DND-41 (cell line): ENCODE measurements around the gene NCOR2.

Experiments
- ATAC-seq: fragments of 200-7000 bp; cut with Tn5 transposase; 3 replicates; pipeline ENCODE4 v1.9.1; 2021; ENCODE audit warnings: low read depth; ENCODE audit not compliant: insufficient read depth
- DNase-seq: peaks from one replicate; pipeline ENCODE4 v3.0.0-alpha.2; 2020
- H2AFZ ChIP-seq: 2 replicates; pipeline ENCODE4 v1.6.0; 2012; ENCODE audit warnings: low read depth, low read length
- H3K27ac ChIP-seq: 2 replicates; pipeline ENCODE4 v1.5.1; 2012; ENCODE audit warnings: low read length, inconsistent platforms
- H3K27me3 ChIP-seq: fragments of 200-600 bp; sonication (generic); 2 replicates; pipeline ENCODE4 v1.6.0; 2012; ENCODE audit warnings: low read length, mild to moderate bottlenecking, inconsistent platforms; ENCODE audit not compliant: insufficient read depth, poor library complexity
- H3K36me3 ChIP-seq: 2 replicates; pipeline ENCODE4 v1.5.1; 2012; ENCODE audit warnings: low read length, inconsistent platforms; ENCODE audit not compliant: insufficient read depth
- H3K4me1 ChIP-seq: 2 replicates; pipeline ENCODE4 v1.5.1; 2012; ENCODE audit warnings: mild to moderate bottlenecking, low read length; ENCODE audit not compliant: insufficient read depth
- H3K4me2 ChIP-seq: 2 replicates; pipeline ENCODE4 v1.6.0; 2012; ENCODE audit warnings: mild to moderate bottlenecking, moderate library complexity, low read length, inconsistent platforms; ENCODE audit not compliant: insufficient read depth
- H3K4me3 ChIP-seq, 2 experiments: fragments of 200-600 bp in 1 of 2; shearing (Covaris generic) in 1 of 2; 2 replicates each; pipeline ENCODE4 v1.5.1; 2012 to 2016; ENCODE audit warnings: inconsistent platforms in 2 of 2, low read length in 2 of 2, mild to moderate bottlenecking in 2 of 2, low read depth in 1 of 2, moderate library complexity in 1 of 2
- H3K79me2 ChIP-seq: 2 replicates; pipeline ENCODE4 v1.6.0; 2012; ENCODE audit warnings: low read length, inconsistent platforms; ENCODE audit not compliant: insufficient read depth
- H3K9ac ChIP-seq: 2 replicates; pipeline ENCODE4 v1.6.0; 2012; ENCODE audit warnings: low read depth, mild to moderate bottlenecking, inconsistent platforms, low read length, moderate library complexity
- H3K9me3 ChIP-seq: 2 replicates; pipeline ENCODE4 v1.5.1; 2012; ENCODE audit warnings: low read length, moderate library complexity, mild to moderate bottlenecking, inconsistent platforms; ENCODE audit not compliant: insufficient read depth, severe bottlenecking
- H4K20me1 ChIP-seq: 2 replicates; pipeline ENCODE4 v1.6.0; 2012; ENCODE audit warnings: low read length; ENCODE audit not compliant: insufficient read depth
- EZH2 ChIP-seq: IDR thresholded peaks from 3 replicates; pipeline ENCODE4 v1.6.1; 2012; ENCODE audit warnings: borderline replicate concordance, low read depth, mild to moderate bottlenecking, moderate library complexity, low read length, inconsistent platforms; ENCODE audit not compliant: severe bottlenecking
- TF ChIP-seq, protein P1 (sequence below): IDR thresholded peaks from 2 replicates; pipeline ENCODE4 v1.5.1; 2012; ENCODE audit warnings: borderline replicate concordance, low read length, moderate library complexity, mild to moderate bottlenecking; ENCODE audit not compliant: poor library complexity, severe bottlenecking; ENCODE audit errors: extremely low read depth

Gene NCOR2

DNA sequence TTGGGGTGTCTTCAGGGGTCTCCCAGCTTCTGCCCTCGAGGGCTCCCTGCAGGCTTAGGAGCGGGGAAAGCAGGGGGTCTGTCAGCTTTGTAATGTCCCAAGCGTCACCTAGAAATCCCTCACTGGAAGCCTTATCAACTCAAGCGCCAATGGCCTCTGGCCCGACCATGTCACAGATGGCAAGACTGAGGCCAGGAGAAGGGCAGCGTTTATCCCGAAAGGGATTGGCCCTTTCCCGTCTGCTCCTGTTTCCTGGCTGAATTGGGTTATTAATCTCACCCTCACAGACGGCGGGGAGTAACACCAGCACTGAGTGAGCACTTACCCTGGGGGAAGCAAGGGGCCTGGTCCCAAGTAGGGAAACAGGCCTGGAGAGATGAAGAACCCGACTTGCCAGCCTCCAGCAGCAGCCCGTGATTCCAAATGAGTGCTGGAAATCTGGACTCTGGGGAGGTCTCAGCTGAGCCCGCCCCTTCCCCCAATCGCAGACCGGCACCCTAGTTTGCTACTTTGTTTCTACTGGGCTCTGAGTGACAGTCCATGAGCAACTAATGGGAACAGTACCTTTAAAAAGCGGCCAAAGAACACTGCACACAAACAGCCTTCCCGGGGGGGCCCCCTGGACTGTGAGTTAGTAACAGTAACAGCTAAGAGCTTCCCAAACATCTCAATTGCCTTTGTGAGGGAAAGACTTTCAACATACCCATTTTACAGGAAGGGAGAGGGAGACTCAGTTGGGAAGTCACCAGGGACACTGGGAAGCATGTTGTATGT lies 2.1 kb upstream of the NCOR2 start:
- no peak overlapping the region for H3K9ac ChIP-seq
- peaks cover 20% of the 10 kb centered on the region for H4K20me1 ChIP-seq

DNA sequence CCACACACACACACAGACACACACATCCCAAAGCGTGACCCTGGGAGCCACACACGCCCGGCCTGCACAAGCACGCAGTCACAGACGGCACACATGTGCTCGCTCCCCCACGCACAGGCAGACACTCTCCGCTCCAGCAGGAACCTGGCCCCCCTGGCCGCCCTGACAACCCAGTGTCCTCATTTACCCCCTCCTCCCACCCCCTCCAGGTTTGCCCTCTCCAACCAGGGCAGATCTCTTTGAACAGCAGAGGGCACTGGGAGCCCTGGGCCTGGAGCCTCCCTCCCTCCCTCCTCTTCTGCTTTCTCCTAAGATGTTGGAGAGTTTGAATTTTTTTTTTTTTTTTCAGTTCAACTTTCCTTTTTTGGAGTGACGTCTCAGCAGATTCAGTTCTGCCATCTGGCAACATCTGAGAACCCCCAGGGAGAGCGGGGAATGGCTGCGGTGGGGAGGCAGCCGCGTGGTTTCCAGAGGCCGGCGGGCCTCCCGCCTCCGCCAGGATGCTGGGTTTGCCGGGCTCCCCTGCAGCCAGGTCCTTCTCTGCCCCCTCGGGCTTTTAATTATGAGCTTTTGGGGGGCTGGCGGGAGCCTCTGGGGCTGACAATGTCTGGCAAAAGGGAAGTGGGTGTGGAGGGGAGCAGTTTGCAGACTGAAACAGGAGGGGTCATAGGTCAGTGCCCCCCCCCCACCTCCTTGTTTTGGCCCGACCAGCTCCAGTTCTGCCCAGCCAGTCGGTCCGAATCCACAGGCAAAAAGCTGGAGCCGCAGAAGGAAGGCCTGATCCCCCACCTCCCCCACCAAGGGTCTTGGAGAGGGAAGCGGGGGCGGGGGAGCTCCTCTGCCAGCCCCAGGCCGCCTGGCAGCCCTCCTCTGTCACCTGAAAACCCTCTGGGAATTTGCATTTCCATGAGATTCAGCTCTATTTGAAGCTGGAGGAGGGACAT lies 1.3 kb upstream of the NCOR2 start:
- ATAC-seq (peak; percentile 63), DNase-seq (peak; percentile 91)
- TF ChIP-seq, protein P1, sequence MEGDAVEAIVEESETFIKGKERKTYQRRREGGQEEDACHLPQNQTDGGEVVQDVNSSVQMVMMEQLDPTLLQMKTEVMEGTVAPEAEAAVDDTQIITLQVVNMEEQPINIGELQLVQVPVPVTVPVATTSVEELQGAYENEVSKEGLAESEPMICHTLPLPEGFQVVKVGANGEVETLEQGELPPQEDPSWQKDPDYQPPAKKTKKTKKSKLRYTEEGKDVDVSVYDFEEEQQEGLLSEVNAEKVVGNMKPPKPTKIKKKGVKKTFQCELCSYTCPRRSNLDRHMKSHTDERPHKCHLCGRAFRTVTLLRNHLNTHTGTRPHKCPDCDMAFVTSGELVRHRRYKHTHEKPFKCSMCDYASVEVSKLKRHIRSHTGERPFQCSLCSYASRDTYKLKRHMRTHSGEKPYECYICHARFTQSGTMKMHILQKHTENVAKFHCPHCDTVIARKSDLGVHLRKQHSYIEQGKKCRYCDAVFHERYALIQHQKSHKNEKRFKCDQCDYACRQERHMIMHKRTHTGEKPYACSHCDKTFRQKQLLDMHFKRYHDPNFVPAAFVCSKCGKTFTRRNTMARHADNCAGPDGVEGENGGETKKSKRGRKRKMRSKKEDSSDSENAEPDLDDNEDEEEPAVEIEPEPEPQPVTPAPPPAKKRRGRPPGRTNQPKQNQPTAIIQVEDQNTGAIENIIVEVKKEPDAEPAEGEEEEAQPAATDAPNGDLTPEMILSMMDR: peak; percentile 74
- TF ChIP-seq EZH2: no peak
- Histone ChIP-seq H4K20me1 (peaks cover 27% of the 10 kb centered on the region), H3K9me3 (no peaks in the 10 kb centered on the region), H3K79me2 (peaks cover 35% of the 10 kb centered on the region), H3K27me3 (no peaks in the 10 kb centered on the region), H3K4me1 (peaks cover 35% of the 10 kb centered on the region), H2AFZ (0 out of 2 replicates have a peak overlapping the region, but pooled peaks have one; percentile 85), H3K4me3 (peak overlapping the region in 1 of 2 experiments; percentile 58; a peak in 2 of 4 replicates), H3K36me3 (no peaks in the 10 kb centered on the region; the same call in 1 of the 2 replicates), H3K4me2 (peak overlapping the region; percentile 82), H3K9ac (peak overlapping the region; percentile 79), H3K27ac (peak overlapping the region; percentile 87)

More for the DNA sequence above, 2.1 kb upstream of the NCOR2 start:
- Histone ChIP-seq H3K27me3 (no peaks in the 10 kb centered on the region), H3K79me2 (peaks cover 28% of the 10 kb centered on the region), H3K36me3 (no peaks in the 10 kb centered on the region; the same call in 1 of the 2 replicates), H3K9me3 (no peaks in the 10 kb centered on the region), H3K27ac (peak overlapping the region; percentile 73; the same call in 1 of the 2 replicates), H3K4me2 (peak overlapping the region; percentile 82; the same call in 1 of the 2 replicates), H2AFZ (no peak overlapping the region), H3K4me1 (peaks cover 40% of the 10 kb centered on the region), H3K4me3 (no peak overlapping the region)
- ATAC-seq (no peak), DNase-seq (no peak)
- TF ChIP-seq EZH2: no peak
- TF ChIP-seq, protein P1: no peak

DNA sequence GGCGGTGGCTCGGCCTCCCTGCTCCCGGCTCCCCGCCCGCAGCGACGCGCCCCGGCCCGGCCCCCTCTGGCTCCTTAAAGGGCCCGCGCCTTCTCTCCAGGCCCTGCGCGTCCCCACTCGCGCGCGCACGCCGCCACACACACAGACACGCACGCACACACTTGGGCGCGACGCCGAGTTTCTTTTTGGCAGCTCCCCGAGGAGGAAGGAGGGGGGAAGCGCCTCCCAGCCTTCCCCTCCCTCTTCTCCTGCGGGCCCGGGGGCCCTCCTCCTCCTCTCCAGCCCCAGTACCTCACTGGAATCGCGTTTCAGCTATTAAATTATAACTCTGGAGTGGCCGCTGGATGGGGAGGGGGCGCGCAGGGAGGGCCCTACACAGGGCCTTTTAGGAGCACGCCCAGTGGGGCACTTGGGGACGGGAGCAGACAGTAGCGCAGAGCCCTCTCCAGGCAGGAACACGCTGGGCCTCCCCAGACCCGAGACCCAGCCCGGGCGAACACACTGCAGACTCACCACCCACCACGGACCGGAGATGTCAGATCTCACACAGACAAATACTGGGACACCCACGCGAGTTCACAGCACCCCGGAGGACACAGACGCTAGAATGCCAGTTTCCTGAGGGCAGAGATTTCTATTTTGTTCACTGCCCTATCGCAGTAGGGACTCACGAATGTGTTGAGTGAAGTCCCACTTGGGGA lies 411 bp upstream of the NCOR2 start:
- Histone ChIP-seq H3K27ac (peak overlapping the region; percentile 87), H3K36me3 (no peaks in the 10 kb centered on the region; the same call in 1 of the 2 replicates), H3K27me3 (no peaks in the 10 kb centered on the region), H3K4me1 (peaks cover 32% of the 10 kb centered on the region), H3K4me3 (peak overlapping the region; percentile 19 to 58; a peak in 3 of 4 replicates), H3K79me2 (peaks cover 44% of the 10 kb centered on the region), H3K4me2 (peak overlapping the region; percentile 82), H3K9me3 (no peaks in the 10 kb centered on the region), H3K9ac (peak overlapping the region; percentile 79), H4K20me1 (peaks cover 36% of the 10 kb centered on the region), H2AFZ (peak overlapping the region; percentile 85)
- ATAC-seq (peak; percentile 62), DNase-seq (peak; percentile 91)
- no peak for TF ChIP-seq EZH2
- TF ChIP-seq, protein P1: peak; percentile 36
